ENCODE measurements around the gene SZRD1. TPM values are rescaled to one million over a fixed set of nuclear protein-coding genes. Genes with fewer than 3 reads are reported as not detected.

The SZRD1 gene
- polyA plus RNA-seq, 2 of the 4 experiments (the other 2 are of a cell fraction): 56.8 to 91.9 TPM

GRCh38 chr1:16409536-16410152, 42.6 kb downstream of the SZRD1 start:
- no peak for FAIRE-seq
- Histone ChIP-seq H3K9me3 (no peaks in the 10 kb centered on the region), H3K4me1 (no peaks in the 10 kb centered on the region), H3K27ac (no peak overlapping the region), H3K4me2 (no peak overlapping the region), H3K4me3 (no peak overlapping the region)
- ChIA-PET POLR2A (no interaction called here), CTCF (interaction anchor here (0.6 kb wide), 4 partner anchors 28 to 402 kb away, joined by 3 read pairs; no protein-coding TSS in a partner anchor)
- ATAC-seq: peak; percentile 27 to 31; a peak in 3 of 6 replicates
- WGBS (ENCODE audit: missing lambda C conversion rate): 90% methylated on average over 7 of the region's 25 CpGs
- no peak for DNase-seq (ENCODE audit: low read depth in 1 of 2, low spot score in 1 of 2)
- TF ChIP-seq ELK1 (IDR thresholded peaks at IDR 0.05; ENCODE audit: low read depth, low read length) (no peak), GATA3 (IDR thresholded peaks at IDR 0.05; ENCODE audit: borderline replicate concordance) (no peak), E2F6 (IDR thresholded peaks at IDR 0.05; ENCODE audit: borderline replicate concordance, low read depth) (no peak), NFE2L2 (conservative IDR thresholded peaks at IDR 0.05; ENCODE audit: low read length) (no peak), RAD21 (conservative IDR thresholded peaks at IDR 0.05 in 1 of 2, IDR thresholded peaks at IDR 0.05 in 1 of 2) (no peak), FOSB (CRISPR knock-in tag; IDR thresholded peaks at IDR 0.05) (no peak), POLR2AphosphoS2 (conservative IDR thresholded peaks at IDR 0.05; ENCODE audit: low read length) (no peak)

- FAIRE-seq (no peak), ATAC-seq (no peak), DNase-seq (ENCODE audit: low read depth in 1 of 2, low spot score in 1 of 2) (no peak)
- WGBS (ENCODE audit: missing lambda C conversion rate): 92% methylated on average over 5 of the region's 5 CpGs
- CTCF ChIA-PET: no interaction called here
- TF ChIP-seq E2F6 (IDR thresholded peaks at IDR 0.05; ENCODE audit: borderline replicate concordance, low read depth): no peak
- TF ChIP-seq HMGXB4 (CRISPR knock-in tag; IDR thresholded peaks at IDR 0.05; ENCODE audit: borderline replicate concordance): no peak
- TF ChIP-seq HOXB13 (CRISPR knock-in tag; IDR thresholded peaks at IDR 0.05; ENCODE audit: low read depth): no peak
- no peak for TF ChIP-seq CHD4 (IDR thresholded peaks at IDR 0.05; ENCODE audit: borderline replicate concordance)
- no peak for TF ChIP-seq GATA3 (IDR thresholded peaks at IDR 0.05; ENCODE audit: borderline replicate concordance)
- no peak for TF ChIP-seq JUNB (IDR thresholded peaks at IDR 0.05)
- no peak for TF ChIP-seq CHD2 (IDR thresholded peaks at IDR 0.05; ENCODE audit: low read length, partially characterized antibody)
- no peak for TF ChIP-seq POLR2AphosphoS2 (conservative IDR thresholded peaks at IDR 0.05; ENCODE audit: low read length)
- no peak for TF ChIP-seq NR3C1 (IDR thresholded peaks at IDR 0.05)
- H3K9me3 ChIP-seq: no peaks in the 10 kb centered on the region
- H3K4me1 ChIP-seq: no peaks in the 10 kb centered on the region
- no peak overlapping the region for H3K4me2 ChIP-seq
- H3K27ac ChIP-seq: no peak overlapping the region
- H3K4me3 ChIP-seq: no peak overlapping the region
- POLR2A ChIA-PET: no interaction called here
These were observed 43.8 kb downstream of the SZRD1 start for GRCh38 chr1:16410803-16411202.

GRCh38 chr1:16413191-16413590, 46.1 kb downstream of the SZRD1 start:
- FAIRE-seq (no peak), ATAC-seq (no peak), DNase-seq (ENCODE audit: low read depth in 1 of 2, low spot score in 1 of 2) (no peak)
- Histone ChIP-seq H3K4me2 (no peak overlapping the region), H3K4me1 (no peaks in the 10 kb centered on the region), H3K9me3 (no peaks in the 10 kb centered on the region), H3K4me3 (no peak overlapping the region), H3K27ac (no peak overlapping the region)
- TF ChIP-seq BHLHE40 (IDR thresholded peaks at IDR 0.05; ENCODE audit: low read depth, low read length): no peak
- TF ChIP-seq RFX5 (IDR thresholded peaks at IDR 0.05): no peak
- no peak for TF ChIP-seq CHD2 (IDR thresholded peaks at IDR 0.05; ENCODE audit: low read length, partially characterized antibody)
- no peak for TF ChIP-seq ZC3H11A (IDR thresholded peaks at IDR 0.05)
- TF ChIP-seq POLR2AphosphoS2 (conservative IDR thresholded peaks at IDR 0.05; ENCODE audit: low read length): no peak
- TF ChIP-seq NPAS2 (CRISPR knock-in tag; IDR thresholded peaks at IDR 0.05; ENCODE audit: borderline replicate concordance): no peak
- no peak for TF ChIP-seq HOXB13 (CRISPR knock-in tag; IDR thresholded peaks at IDR 0.05; ENCODE audit: low read depth)
- TF ChIP-seq HDAC2 (IDR thresholded peaks at IDR 0.05): no peak
- no peak for TF ChIP-seq FOSB (CRISPR knock-in tag; IDR thresholded peaks at IDR 0.05)
- no peak for TF ChIP-seq TFCP2L1 (CRISPR knock-in tag; IDR thresholded peaks at IDR 0.05)
- TF ChIP-seq ZSCAN20 (CRISPR knock-in tag; IDR thresholded peaks at IDR 0.05): no peak
- no peak for TF ChIP-seq USF2 (IDR thresholded peaks at IDR 0.05)
- no peak for TF ChIP-seq ESRRA (IDR thresholded peaks at IDR 0.05; ENCODE audit: borderline replicate concordance, low read length)
- TF ChIP-seq HES2 (IDR thresholded peaks at IDR 0.05): no peak
- no peak for TF ChIP-seq FOXS1 (CRISPR knock-in tag; IDR thresholded peaks at IDR 0.05)
- no peak for TF ChIP-seq ZNF302 (CRISPR knock-in tag; IDR thresholded peaks at IDR 0.05)
- ChIA-PET CTCF (no interaction called here), POLR2A (no interaction called here)
- WGBS (ENCODE audit: missing lambda C conversion rate): 81% methylated on average over 3 of the region's 3 CpGs
